ENCODE data around the gene PLAC1. TPM values are rescaled to one million over a fixed set of nuclear protein-coding genes. Genes with fewer than 3 reads are reported as not detected.

Gene PLAC1
- polyA plus RNA-seq, 1 experiment, result 0.43 TPM

DNA sequence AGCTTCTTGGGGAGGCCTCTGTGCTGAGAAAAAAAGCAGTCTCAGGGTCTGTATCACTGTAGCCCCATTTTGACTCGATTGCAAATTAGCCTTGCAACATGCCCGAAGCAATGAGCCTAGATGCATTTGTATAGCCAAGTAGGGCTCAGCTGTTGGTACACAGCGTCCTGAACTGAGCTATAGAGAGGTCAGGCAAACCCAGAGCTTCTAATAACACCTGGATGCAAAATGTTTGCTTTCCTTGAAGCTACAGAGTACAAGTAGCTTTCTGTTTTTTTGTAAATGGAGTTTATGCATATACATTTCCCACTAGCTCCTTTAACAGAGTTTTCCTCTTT, 87.8 kb downstream of the PLAC1 start:
- no peak for DNase-seq (ENCODE audit: low read depth)

DNA sequence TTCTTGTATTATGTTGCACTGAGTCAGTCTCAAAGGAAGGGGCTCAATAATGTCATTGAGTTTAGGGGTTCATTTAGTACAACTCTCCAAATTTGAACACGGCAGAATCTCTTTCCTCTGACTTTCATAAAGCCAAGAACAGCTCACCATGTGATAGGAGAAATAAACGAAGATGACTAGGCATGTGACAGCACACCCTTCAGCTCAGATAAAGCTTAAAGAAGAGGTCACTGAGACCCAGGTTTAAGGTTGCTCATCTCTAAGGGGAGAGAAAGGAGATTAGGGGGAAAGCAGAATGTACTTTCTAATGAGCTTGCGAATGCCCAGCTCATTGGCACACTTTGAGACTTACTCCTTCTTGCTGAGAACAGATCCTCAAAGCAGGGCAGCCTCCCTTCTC, 89.0 kb downstream of the PLAC1 start:
- no peaks in the 10 kb centered on the region for H3K27me3 ChIP-seq (ENCODE audit: control insufficient read depth, insufficient read depth, low read length)
- no peak for DNase-seq (ENCODE audit: low read depth)
- TF ChIP-seq, protein P1, sequence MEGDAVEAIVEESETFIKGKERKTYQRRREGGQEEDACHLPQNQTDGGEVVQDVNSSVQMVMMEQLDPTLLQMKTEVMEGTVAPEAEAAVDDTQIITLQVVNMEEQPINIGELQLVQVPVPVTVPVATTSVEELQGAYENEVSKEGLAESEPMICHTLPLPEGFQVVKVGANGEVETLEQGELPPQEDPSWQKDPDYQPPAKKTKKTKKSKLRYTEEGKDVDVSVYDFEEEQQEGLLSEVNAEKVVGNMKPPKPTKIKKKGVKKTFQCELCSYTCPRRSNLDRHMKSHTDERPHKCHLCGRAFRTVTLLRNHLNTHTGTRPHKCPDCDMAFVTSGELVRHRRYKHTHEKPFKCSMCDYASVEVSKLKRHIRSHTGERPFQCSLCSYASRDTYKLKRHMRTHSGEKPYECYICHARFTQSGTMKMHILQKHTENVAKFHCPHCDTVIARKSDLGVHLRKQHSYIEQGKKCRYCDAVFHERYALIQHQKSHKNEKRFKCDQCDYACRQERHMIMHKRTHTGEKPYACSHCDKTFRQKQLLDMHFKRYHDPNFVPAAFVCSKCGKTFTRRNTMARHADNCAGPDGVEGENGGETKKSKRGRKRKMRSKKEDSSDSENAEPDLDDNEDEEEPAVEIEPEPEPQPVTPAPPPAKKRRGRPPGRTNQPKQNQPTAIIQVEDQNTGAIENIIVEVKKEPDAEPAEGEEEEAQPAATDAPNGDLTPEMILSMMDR (IDR thresholded peaks at IDR 0.05; ENCODE audit: insufficient read depth, low read depth, low read length), result no peak
- no peaks in the 10 kb centered on the region for H3K36me3 ChIP-seq (ENCODE audit: control insufficient read depth, insufficient read depth, low read length)
- CTCF ChIA-PET, result interaction anchor here (1.3 to 1.7 kb wide), 2 partner anchors 13 to 14 kb away, joined by 3 to 4 read pairs; no protein-coding TSS in a partner anchor
- POLR2A ChIA-PET, result no interaction called here
- H3K4me3 ChIP-seq (ENCODE audit: low read depth, low read length), result no peak overlapping the region

More for the DNA sequence above, 87.8 kb downstream of the PLAC1 start:
- TF ChIP-seq, protein P1 (IDR thresholded peaks at IDR 0.05; ENCODE audit: insufficient read depth, low read depth, low read length), result no peak
- Histone ChIP-seq H3K36me3 (ENCODE audit: control insufficient read depth, insufficient read depth, low read length) (no peaks in the 10 kb centered on the region), H3K27me3 (ENCODE audit: control insufficient read depth, insufficient read depth, low read length) (no peaks in the 10 kb centered on the region), H3K4me3 (ENCODE audit: low read depth, low read length) (no peak overlapping the region)
- CTCF ChIA-PET, result no interaction called here
- POLR2A ChIA-PET, result no interaction called here

DNA sequence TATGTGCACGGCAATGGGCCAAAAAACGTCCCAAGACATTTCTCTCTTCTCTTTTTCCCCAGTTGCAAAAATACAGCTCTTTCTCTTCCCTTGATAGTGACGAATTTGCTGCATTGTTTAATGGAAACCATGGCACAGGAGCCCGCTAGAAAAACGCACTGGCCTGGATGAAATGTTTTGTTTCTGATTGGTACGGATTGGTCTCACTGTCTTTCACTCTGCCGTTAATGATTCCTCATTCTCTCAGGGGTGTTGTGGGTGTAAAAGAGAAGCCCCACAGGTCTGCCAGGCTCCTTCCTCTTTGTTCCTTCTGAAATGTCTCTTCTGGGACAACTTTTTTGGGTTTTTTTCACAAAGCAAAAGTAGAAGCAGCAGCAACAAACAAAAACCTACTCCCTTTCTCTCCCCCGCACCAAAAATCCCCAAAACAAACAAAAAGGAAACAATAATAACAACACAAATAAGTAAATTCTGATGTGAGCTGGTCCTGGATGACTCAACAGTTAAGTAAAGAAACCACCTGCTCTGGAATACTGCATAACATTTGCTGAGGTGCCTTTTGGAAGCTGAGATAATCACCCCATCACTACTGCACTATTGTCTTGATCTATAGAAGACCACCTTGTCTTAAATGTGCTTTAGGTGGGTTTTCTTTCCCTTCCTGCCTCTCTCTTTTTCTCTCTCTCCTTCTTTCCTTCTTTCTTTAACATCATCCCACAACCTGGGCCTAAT, 89.8 kb downstream of the PLAC1 start:
- POLR2A ChIA-PET, result no interaction called here
- H3K27me3 ChIP-seq (ENCODE audit: control insufficient read depth, insufficient read depth, low read length), result no peaks in the 10 kb centered on the region
- H3K36me3 ChIP-seq (ENCODE audit: control insufficient read depth, insufficient read depth, low read length), result no peaks in the 10 kb centered on the region
- CTCF ChIA-PET, result interaction anchor here (1.3 to 1.7 kb wide), 2 partner anchors 13 to 14 kb away, joined by 3 to 4 read pairs; no protein-coding TSS in a partner anchor
- no peak overlapping the region for H3K4me3 ChIP-seq (ENCODE audit: low read depth, low read length)
- no peak for DNase-seq (ENCODE audit: low read depth)
- TF ChIP-seq, protein P1 (IDR thresholded peaks at IDR 0.05; ENCODE audit: insufficient read depth, low read depth, low read length), result no peak

DNA sequence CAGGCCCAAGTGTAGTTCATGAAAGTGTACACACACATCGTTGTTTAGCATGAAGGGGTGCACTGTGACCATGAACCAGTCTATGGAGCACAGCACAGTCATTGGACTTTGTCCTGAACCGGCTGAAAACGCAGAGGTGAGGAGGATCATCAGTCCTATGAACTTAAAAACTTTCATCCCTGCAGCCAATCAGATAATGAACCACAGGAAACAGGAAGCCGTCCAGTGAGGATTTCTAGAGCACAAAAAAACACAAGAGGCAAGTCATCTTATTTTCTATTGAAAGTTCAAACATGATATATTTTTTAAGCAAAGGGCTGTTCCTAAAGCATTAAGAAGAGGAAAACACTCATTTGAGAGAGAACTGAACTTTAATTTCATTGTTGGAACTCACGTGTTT, 91.8 kb downstream of the PLAC1 start:
- no peaks in the 10 kb centered on the region for H3K36me3 ChIP-seq (ENCODE audit: control insufficient read depth, insufficient read depth, low read length)
- no peak overlapping the region for H3K4me3 ChIP-seq (ENCODE audit: low read depth, low read length)
- CTCF ChIA-PET, result no interaction called here
- TF ChIP-seq, protein P1 (IDR thresholded peaks at IDR 0.05; ENCODE audit: insufficient read depth, low read depth, low read length), result no peak
- no peak for DNase-seq (ENCODE audit: low read depth)
- H3K27me3 ChIP-seq (ENCODE audit: control insufficient read depth, insufficient read depth, low read length), result no peaks in the 10 kb centered on the region
- POLR2A ChIA-PET, result no interaction called here

DNA sequence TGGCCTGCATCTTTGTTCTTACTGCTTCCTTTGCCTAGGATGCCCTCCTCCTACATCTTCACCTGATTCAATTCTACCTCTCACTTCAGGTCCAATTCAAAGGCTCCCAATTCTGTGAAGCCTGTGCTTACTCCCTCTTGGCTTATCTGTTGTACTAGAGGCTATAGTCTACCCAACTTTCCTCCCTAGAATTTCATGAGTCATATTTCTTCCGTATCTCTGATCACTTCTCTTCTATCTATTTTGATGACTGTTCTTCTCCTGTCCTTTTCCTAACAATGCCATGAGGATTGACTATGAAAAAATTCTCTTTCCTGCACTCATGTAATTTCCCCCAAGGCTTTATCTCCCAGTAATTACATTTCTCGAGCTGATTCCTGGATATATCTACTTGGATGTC, 96.3 kb downstream of the PLAC1 start:
- DNase-seq (ENCODE audit: low read depth), result no peak
- Histone ChIP-seq H3K4me3 (ENCODE audit: low read depth, low read length) (no peak overlapping the region), H3K27me3 (ENCODE audit: control insufficient read depth, insufficient read depth, low read length) (no peaks in the 10 kb centered on the region), H3K36me3 (ENCODE audit: control insufficient read depth, insufficient read depth, low read length) (no peaks in the 10 kb centered on the region)
- ChIA-PET POLR2A (no interaction called here), CTCF (no interaction called here)
- TF ChIP-seq, protein P1 (IDR thresholded peaks at IDR 0.05; ENCODE audit: insufficient read depth, low read depth, low read length), result no peak
